HG02852 (cell line): ENCODE measurements around the gene SP140.
"Not testable (repeated sequence)": the region's sequence is repeated elsewhere in the genome, so short reads cannot be mapped to it uniquely, and the experiment has no call there.

ENCODE experiments used
- ATAC-seq: cut with Tn5 transposase; IDR thresholded peaks from one replicate; pipeline ENCODE4 v1.9.1; 2021; ENCODE audit warnings: mild to moderate bottlenecking, moderate library complexity; ENCODE audit not compliant: unreplicated experiment

Gene SP140

DNA sequence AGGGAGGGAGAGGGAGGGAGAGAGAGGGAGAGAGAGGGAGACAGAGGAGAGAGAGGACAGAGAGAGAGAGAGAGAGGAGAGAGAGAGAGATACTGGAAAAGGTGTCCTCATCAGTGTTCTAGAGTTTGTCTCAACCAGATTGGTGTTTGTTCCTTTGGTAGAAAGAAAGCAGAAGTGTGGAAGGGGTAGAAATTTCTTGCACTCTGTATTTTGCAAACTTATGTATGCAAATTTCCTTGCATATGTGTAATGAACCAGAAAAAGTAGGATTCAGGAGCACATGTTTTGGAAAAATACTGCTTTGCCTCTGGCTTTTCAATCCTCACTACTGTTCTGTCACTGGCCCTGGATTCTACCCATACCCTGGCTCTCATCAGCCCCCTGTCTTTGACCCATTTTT lies 1.1 kb upstream of the SP140 start:
- no peak for ATAC-seq

DNA sequence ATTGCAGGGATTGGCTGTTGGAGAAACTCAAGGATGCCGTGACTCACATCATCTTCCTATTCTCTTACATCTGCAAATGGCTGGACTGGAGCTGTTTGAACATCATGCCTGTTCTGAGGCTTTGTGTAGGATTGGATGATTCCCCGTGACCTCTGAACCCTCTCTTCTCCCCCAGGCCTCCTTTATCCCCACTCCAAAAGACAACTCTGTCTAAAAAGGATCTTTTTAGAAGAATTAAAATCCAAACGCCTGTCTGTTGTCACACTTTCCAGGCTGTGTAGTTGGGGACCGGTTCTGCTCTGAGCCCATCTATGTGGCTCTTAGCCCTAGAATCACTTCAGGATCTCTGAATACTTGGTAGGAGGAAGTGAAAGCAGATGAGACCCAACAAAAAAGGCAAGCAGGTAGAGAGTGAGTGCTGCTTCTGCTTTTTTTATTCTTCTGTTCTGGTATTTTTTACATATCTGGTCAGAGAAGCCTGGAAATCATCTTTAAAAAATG lies 565 bp downstream of the SP140 start:
- peak; percentile 84 for ATAC-seq

DNA sequence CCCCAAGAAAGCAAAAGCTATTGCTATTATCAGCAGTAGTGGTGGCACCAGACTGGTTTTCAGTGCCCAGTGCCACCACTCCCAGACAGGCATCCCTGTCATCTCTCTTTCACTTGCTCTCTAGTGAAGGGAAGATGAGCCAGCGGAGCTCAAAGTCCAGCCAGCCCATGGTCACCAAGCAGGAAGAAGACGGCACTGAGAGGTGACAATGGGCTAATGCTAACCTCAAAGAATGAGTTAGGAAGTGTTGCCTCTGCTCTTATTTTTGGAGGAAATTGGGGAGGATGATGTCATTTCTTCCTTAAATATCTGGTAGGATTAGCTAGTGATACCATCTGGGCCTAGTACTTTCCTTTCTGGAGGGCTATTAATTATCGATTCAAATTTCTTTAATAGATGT lies 1.7 kb downstream of the SP140 start:
- no peak for ATAC-seq

DNA sequence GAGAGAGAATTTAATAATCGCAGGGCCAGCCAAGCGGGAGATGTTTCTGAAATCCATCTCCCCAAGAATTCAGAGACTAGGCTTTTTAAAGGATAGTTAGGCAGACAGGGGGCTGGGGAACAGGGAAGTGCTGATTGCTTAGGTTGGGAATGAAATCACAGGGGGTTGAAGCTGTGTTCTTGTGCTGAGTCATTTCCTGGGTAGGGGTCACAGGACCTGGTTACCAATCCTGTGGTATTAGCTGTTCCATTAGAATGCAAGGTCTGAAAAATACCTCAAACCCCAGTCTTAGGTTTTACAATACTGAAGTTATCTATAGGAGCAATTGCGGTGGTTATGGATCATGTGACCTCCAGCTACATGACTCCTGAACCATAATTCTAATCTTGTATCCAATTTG lies 4.6 kb downstream of the SP140 start:
- no peak for ATAC-seq

DNA sequence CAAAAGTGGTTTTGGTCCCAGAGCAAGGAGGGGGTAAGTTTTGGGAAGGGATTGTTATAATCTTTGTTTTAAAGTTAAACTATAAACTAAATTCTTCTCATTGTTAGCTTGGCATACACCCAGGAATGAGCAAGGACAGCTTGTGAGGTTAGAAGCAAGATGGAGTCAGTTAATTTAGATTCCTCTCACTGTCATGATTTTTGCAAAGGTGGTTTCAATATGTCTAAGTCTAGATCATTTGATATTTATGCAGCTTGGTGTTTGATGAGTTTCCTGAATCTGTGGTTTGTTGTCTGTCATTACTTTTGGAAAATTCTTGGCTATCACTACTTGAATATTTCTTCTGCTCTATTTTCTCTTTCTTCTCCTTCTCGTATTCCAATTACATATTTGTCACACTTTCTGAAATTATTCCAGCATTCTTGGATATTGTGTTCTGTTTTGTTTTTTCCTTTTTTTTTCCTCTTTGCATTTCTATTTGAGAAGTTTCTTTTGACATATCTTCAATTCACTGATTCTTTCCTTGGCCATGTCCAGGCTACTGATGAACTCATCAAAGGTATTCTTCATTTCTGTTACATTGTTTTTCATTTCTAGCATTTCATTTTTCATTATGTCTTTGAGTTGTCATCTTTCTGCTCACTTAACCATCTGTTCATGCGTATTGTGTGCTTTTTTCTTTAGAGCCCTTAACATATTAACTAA lies 5.1 kb downstream of the SP140 start:
- no peak for ATAC-seq

DNA sequence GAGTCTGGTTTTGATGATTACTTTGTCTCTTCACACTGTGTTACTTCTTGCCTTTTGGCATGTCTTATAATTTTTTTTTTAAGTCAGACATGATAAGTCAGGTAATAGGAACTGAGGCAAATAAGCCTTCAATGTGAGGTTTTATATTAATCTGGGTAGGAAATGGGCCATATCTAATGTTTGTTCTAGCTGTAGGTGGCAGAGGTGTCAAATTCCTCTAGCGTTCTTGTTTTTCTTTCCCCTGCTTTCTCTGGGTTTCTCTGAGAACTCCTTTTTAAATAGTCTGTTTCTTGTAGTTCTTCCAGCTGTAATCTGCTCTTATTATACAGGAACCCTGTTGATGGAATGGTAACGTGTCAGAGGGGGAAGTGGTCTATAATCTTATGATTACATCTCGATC lies 5.7 kb downstream of the SP140 start:
- ATAC-seq = no peak

DNA sequence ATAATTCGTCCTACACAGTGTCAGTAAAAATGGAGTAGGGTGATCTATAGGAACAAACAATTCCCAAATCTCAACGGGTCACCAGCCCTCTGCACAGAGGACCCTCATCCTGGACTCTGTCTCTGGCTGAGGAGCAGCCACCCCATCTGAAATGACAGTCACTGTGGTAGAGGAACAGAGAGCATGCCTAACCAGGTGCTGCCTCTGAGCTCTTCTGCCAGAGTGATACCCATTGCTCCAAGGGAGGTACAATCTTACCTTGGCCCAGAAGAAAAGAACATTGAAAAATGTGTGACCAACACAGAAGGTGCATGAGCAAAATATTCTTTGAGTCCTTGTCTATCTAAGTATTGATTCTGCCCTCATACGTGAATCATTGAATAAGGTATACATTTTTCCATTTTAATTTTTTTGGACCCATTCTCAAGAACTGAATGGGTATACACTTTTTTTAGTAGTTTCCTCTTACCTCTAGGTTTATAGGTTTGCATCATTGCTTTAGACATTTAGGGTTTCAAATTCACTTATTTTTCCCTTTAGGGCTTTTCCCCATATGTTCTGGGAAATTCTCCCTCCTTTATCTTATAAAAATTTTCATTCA lies 8.7 kb downstream of the SP140 start:
- no peak for ATAC-seq

DNA sequence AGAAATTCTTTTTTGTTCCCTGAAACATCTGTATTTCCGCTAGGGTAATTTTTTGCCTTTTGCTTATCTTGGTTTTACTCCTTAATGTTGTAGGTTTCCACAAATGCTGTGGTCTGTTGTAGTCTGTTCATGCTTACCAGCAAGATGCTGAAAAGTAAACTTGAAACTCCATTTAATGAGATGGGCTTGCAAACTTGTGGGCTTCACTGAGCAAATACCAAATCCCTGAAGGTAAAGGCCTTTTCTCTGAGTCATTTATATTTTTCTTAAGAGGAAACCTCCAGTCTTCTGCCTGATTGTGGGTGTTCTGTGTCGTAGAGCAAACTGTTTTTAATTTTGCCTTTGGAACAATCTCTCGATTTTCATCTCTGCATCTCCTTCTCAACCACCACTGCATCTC lies 9.3 kb downstream of the SP140 start:
- peak; percentile 82 for ATAC-seq

DNA sequence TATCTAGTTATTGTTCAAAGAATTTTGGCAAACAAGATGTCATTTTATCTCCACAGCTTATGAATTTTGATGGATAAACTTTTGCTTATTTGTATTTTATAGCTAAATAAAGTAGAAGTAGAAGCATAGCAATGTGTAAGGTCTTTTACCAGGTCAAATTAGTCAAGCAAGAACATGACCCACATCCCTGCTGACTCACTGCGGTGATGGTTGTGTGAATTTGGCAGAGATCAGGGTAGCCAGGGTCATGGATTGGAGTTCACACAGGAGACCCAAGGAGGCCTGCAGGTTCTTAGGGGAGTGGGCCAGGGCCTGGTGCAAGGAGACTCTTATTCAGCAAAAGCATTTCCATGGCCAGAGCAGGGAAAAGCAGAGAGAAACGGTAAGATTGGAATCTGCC lies 18.7 kb downstream of the SP140 start:
- ATAC-seq = no peak

DNA sequence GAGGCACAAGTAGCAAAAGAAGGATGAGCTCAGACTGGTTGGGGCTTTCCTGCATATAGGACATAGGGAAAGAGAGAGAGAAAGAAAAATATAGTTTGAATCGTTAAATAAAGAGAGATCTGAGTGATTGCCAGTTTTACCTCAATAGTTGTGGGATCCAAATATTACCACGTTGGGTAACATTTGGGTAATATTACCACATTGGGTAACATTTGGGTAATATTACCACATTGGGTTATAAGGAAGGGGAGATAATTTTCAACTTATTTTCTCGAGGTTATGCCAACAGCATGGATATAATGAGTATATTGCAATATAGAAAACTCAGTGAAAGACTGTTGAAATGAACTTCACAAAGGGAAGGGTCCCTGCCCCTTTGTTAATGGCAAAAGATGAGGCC lies 20.7 kb downstream of the SP140 start:
- ATAC-seq = no peak

DNA sequence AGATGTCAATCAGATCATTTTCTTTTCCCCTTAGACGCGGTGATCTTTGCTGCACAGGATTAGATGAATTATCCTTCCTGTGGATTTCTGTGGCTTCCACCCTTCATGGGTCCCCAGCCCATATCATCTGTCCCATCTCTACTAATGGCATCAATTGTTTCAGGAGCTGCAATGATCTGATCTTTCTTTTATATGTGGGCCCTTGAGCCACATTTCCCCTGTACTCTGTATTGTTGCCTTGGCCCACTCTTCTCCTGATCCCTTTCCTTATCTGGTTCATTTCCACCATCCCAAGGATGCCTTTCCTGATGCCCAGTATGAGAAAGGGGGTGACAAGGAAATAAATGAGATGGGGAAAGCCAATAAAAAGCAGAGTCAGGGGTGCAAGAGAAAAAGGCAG lies 24.7 kb downstream of the SP140 start:
- no peak for ATAC-seq

DNA sequence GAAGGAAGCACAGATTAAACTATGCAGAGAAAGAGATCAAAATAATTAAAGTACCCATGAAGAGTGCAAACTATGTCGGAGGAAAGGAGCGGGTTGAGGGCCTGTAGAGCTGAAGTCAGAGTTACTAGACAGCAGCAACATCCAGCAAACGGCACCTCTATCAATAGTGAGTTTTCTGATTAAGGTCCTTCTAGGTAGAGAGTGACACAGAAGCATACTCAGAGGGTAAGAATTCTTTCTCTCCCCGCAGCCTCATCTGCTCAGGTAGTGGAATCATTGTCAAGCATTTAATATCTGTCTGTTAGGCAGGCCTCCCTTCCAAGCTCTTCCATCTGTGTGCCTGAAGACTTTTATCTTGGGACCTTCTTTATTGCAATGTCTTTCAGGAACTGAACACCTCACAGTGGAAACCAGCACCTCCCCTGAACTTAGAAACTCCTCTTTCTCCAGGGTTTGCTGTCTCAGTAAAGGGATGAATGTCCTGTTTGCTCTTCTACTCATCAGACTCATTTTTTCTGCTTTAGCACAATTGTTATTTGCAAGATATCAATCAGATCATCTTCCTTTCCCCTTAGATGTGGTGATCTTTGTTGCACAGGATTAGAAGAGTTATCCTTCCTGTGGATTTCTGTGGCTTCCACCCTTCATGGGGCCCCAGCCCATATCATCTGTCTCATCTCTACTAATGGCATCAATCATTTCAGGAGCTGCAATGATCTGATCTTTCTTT lies 28.8 kb downstream of the SP140 start:
- no peak for ATAC-seq

DNA sequence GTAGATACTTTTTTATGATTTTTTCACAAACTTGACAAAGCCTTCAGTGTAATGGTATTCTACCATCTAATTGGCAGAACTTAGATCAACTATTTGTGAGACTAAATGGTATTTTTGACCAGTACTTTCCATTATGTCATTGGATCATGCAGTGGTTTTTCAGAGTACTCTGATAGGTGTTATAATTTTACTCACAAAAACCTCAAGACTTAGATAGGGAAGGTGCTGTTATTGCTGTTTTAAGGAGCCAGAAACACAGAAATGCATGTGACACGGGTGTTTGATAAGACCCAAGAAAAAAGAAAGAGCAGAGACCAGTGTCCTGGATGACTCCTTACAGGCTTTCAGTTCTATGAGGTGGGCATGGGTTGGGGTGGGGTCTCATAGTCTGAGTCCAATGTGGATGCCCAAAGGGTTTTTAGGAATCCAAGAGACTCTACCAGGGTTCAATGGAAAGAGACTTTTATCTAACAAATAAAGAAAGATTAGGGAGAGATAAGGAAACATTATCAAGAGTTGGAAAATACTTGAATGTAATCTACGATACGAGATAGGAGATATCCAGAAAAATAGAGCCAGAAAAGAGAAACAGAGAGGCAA lies 31.3 kb downstream of the SP140 start:
- no peak for ATAC-seq

DNA sequence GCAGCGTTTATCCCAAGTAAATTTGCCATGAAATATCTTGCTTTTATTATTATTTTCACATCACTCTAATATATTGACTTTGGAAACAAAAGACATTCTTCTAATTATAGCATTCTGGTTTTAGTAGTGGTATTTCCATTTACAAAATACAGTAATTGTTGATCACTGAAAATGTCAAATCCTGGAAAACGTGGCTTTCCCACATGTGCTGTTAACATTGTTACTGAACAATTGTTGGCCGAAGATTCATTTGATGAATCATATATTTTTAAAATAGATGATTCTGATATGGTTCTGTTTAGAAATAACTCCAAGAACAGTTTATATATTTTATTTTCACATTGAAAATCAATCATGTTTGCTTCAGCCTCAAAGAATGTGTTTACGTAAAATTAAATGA lies 32.9 kb downstream of the SP140 start:
- ATAC-seq = no peak

DNA sequence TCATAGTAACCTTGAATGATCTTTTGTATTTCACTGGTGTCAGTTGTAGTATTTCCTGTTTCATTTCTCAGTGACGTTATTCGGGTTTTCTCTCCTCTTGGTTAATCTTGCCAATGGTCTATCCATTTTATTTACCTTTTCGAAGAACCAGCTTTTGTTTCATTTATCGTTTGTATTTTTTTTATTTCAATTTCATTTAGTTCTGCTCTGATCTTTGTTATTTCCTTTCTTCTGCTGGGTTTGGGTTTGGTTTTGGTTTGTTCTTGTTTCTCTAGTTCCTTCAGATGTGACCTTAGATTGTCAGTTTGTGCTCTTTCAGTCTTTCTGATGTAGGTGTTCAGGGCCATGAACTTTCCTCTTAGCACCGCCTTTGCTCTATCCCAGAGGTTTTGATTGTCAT lies 36.7 kb downstream of the SP140 start:
- no peak for ATAC-seq

DNA sequence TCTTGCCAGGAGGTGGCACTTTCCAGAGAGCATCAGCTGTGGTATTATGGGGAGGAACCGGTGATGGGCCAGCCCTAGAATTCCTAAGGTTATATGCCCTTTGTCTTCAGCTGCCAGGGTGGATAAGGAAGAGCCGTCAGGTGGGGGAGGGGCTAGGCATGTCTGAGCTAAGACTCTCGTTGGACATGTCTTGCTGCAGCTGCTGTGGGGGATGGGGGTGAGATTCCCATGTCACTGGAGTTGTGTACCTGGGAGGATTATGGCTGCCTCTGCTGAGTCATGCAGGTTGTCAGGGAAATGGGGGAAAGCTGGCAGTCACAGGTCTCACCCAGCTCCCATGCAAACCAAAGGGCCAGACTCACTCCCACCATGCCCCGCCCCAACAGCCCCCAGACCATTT lies 39.4 kb downstream of the SP140 start:
- not testable (repeated sequence) for ATAC-seq

DNA sequence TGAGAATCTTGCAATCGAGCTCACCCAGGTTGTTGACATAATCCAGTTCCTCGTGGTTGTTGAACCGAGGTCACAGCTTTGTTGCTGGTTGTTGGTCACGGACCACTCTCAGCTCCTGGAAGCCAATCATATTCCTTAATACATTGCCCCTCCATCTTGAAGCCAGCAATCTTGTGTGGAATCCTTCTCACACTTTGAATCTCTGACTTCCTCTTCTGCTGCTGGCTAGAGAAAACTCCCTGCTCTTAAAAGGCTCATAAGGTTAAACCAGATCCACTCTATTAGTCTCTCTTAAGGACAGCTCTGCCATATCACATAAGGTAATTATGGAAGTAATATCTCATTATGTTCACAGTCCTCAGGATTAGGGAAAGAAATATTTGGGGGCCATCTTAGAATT lies 41.1 kb downstream of the SP140 start:
- no peak for ATAC-seq

DNA sequence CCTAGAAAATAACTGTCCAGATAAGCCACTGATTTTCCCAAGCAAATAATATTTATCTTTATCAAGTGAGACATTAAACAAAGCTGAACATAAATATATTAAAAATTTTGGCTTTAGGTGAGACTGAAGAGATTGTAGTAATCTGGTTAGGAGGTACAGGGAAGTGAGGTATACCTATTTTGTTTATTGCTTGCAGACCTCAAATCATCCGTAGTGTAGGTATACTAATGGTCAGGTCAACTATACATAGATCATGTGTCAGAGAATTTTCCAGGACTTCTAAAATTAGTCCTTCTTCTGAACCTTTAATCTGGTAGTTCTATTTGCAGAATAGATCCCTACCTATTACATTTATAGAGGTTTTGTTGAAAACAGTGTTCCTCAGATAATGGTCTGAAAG lies 41.5 kb downstream of the SP140 start:
- peak; percentile 14 for ATAC-seq

DNA sequence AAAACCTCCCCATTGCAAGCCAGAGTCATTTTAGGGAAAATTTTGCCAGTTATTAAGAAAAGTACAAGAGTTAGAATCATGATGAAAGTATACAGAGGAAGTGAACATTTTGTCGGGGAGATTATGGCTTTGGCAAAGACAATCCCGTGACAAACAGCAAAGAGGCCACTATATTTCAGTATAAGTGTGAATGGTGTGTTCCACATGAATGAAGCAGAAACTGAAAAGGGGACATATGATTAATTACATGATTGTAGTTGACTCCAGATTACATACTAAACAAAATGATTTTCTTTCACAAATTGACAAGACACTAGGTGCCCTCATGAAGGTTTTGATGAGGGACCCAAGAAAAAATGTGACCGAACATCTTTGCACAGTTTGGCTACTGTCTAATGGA lies 42.0 kb downstream of the SP140 start:
- ATAC-seq = peak; percentile 74

DNA sequence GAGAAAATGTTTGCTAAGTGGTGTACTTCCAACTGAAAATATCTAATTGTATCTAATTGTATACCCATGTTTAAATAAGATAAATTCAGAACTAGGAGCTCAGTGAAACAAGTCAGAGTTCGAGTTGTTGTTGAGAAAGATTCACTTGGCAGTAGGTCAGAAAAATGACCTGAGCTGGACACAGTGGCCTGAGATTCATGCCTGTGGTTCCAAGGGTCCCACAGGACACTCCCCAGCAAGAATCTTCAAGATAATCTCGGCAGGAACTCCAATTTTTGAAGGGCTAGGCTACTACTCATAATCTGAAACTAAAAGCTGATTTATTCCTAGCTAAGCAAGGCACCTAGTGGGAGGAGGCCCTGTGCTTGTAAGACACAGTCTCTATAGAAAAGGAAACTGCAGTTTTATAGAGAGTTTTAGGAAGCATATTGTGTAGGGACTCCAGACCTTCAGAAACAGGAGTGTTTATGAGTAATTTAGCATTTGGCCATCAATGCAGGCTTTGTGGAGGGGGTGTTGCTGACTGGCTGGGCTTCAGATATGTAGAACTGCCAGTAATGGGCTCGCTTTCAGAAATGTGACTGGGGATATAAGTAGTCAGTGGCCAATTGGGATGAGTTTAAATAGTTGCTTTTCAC lies 43.2 kb downstream of the SP140 start:
- ATAC-seq = peak; percentile 59

DNA sequence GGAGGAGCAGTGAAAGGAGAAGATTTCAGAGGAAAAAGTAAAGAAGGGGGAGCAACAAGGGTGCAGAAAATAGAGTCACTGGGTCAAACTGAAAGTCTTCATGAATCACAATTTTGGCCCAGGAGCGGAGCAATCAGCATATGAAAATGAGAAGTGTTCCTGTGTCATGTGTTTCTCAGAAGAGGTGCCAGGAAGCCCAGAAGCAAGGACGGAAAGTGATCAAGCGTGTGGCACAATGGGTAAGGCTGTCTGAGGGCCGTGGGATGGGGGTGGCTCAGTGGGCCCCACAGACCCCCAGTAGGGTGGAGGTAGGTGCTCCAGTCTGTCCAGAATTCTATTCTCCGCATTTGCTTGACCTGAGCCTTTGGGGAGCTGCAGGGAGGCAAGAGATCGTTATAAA lies 44.2 kb downstream of the SP140 start:
- ATAC-seq = no peak
